ELR (cell line): ENCODE measurements around the gene RNF41.
"Not testable (repeated sequence)": the region's sequence is repeated elsewhere in the genome, so short reads cannot be mapped to it uniquely, and the experiment has no call there.

ENCODE experiments used
- DNase-seq: peaks from one replicate; pipeline ENCODE4 v3.0.0-alpha.2; 2015; ENCODE audit warnings: low read depth

The RNF41 gene

DNA sequence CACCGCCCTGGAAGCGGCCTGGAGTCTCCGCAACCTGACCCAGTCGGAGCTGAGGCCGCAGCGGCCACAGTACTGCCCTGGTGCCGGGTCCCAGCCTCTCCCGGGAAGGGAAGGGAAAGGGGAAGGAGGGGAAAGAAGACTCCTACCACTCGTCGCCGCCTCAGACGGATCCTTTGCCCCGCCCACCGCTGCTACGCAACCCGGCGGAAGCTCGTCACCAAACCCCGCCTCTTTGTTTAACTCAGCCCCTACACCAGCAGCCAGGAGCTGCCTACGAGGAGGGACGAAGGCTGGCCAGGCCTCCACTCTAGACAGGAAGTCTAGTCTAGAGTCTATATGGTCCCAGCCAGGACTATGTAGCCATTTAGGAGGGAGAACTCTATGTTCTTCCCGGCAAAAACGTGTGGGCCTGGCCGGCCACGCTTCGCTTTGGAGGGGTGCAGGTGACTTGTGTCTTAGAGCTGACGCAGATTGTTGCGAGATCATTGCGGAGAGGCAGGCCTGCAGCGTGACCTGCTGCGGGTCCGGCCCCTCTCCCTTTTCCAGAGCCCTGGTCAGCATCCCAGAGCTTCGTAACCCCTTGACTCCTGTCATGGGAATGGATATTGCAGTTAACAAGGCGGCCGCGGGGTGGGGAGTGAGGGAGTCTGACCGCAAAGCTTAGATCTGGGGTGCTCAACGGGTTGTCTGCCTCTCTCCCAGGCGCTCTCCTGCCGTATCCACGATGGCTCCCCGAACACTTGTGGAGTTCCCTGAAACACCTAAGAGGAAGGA is at the start of gene RNF41:
Gene RNF41 (minus strand): TSS at position 166 of the 774 bp plus-strand sequence. CDS start 7,875 bp downstream, outside the sequence.
- DNase-seq = peak; percentile 98

DNA sequence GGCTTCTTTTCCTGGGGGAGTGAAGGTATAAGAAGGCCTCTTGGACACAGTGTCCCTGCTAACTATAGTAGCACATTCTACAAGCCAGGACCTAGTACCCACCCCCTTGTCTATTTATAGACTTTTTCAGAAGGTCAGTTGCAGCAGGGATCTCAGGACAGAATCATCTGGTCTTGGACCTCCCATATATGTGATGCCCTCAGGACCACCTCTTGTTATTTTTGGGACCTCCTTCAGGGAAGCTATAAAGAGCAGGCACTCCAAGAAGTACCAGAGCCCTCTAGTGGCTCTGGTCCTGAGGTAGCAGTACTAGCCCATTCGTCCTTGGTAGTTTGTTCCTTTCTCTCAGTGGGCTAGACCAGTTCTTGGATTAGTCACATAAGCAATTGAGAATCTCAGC is 49.3 kb upstream of the RNF41 start:
- DNase-seq = peak; percentile 61

DNA sequence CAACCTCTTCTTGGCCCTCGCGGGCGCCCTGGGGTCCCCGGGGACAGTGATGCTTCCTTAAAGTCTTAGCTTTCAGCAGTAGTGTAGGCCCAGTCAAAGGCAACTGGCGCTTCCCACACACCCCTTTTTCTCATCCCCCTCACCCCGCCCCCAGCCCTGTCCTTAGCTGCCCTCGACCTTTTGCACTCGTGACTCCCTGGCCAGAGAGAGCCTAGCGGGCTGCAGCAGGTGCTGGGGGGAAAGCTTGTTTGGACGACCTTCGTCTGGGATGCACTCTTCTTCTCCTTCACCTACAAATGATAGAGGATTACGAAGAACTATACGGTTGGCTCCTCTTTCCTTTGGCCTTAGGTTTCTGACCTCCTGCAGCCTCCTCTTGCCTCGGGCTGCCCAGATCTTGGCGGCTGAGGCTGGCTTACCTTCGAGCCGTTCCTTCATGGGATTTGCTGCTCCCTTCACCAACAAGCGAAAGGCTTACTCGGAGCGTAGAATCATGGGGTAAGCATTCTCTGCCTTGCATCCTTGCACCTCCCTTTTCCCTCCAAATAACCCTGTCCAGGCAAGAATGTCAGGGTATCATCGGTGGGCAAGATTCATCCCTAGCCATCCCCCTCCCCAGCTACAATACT is 45.8 kb upstream of the RNF41 start:
- no peak for DNase-seq

DNA sequence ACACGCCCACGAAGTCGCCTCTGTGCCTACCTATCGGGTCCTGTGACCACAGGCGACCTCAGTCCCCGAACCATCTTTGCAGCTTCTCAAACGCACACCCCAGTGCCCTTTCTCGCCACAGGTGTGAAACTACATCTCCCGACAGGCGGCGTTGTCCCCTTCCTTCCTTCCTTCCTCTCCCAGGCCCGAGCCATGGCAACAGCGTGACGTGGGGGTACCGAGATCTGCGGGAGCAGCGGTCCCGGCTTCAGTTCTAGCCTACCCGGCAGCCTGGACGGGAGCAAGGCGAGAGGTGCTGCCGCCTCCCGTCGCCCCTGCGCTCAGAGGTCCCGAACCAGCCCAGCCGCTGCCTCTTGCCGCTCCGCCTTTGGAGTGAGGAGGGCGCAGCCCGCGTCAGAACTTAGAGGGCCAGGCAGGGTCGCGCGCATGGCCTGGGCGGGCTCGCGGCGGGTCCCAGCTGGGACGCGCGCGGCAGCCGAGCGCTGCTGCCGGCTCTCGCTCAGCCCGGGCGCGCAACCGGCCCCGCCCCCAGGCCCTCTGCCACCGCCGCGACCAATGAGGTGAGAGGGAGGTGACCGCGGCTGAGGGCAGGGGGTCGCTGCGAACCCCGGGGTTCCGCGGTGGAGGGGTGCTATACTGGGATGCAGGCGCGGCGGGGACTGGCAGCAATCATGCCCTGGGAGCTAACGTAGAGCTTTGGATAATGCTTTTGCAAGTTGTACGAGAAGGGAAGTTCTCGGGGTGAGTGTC is 45.1 kb upstream of the RNF41 start, which contains the start of gene COQ10A:
Gene COQ10A (plus strand): TSS at position 250 of the 750 bp plus-strand sequence. CDS start 177 bp downstream, at position 427.
- DNase-seq = peak; percentile 92

DNA sequence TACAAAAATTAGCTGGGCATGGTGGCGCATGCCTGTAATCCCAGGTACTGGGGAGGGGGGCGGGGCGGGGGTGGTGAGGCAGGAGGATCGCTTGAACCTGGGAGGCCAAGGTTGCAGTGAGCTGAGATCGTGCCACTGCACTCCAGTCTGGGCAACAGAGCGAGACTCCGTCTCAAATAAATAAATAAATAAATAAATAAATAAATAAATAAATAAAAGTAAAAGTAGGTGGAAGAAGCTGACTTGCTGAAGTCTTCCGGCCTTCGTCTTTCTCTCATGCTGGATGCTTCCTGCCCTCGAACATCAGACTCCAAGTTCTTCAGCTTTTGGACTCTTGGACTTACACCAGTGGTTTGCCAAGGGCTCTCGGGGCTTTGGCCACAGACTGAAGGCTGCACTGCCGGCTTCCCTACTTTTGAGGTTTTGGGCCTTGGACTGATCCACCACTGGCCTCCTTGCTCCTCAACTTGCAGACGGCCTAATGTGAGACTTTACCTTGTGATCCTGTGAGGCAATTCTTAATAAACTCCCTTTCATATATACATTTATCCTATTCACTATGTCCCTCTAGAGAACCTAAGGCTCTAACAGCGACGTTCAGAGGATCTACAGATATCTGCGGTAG is 44.5 kb upstream of the RNF41 start:
- not testable (repeated sequence) for DNase-seq

DNA sequence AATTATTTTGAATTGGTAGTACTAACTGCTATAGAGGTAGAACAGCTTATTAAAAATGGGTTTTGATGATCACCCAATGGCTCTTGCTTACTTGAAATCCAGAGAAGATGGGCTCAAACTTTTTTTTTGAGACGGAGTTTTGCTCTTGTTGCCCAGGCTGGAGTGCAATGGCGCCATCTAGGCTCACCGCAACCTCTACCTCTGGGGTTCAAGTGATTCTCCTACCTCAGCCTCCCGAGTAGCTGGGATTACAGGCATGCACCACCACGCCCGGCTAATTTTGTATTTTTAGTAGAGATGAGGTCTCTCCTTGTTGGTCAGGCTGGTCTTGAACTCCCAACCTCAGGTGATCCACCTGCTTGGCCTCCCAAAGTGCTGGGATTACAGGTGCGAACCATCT is 41.2 kb upstream of the RNF41 start:
- not testable (repeated sequence) for DNase-seq

DNA sequence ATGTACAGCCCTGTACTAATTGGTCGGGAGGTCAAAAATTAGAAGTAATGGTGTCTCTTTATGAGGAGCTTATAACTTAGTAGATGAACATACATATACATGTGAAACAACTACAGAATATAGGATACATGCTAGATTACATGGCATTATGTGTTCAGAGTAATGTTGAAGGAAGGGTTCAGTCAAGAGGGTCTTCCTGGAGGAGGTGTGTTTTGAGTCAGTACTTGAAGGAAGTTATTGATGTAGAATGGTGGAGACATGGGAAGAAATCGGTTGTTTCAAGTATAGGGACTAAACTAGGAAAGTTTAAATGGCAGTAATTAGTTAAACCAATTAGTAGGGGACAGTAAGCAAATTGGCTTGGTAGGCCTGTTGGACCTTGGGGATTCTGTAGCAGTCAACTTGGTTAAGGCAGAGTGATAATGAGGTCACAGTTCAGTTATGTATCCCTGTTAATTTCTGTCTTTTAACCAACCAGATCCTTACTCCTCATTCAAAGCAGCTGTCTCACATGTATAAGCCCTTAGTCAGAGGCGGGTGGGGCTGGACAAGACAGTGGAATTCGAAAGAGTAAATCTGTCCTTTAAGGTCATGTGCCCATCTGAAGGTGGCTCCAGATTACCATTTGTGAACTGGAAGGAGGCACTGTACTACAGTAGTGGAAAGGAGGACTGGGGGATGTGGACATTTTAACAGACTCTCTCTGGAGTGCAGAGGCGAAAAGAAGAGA is 39.9 kb upstream of the RNF41 start:
- DNase-seq = peak; percentile 93

DNA sequence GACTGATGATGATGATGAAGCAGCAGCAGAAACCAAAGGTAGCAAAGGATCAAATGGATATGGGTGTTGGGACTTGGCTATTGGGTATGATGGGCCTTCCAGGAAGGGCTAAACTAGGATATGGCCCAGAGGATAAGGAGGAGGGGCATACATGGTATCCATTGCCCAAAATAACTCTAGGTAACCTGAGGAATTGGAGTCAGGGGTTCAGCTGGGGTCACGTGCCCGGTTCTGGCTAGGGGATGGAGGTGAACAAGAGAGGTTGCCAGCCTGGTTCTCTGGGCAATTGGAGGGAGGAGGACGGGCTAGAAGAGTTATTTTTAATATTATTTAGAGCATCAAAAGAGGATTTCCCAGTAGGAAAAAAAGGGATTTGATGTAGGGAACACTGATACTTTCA is 39.2 kb upstream of the RNF41 start:
- no peak for DNase-seq

DNA sequence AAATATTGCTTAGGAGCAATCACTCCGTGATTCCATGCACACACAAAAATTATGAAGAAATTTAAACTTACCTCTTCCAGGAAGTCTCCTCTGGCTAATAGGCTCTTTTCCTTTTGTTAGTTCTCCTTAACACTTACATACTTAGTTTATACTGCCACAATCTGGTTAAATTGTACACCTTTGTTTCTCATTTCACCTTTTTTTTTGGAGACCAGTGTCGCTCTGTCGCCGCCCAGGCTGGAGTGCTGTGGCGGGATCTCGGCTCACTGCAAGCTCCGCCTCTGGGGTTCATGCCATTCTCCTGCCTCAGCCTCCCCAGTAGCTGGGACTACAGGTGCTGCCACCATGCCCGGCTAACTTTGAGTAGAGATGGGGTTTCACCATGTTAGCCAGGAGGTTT is 38.7 kb upstream of the RNF41 start:
- DNase-seq = no peak

DNA sequence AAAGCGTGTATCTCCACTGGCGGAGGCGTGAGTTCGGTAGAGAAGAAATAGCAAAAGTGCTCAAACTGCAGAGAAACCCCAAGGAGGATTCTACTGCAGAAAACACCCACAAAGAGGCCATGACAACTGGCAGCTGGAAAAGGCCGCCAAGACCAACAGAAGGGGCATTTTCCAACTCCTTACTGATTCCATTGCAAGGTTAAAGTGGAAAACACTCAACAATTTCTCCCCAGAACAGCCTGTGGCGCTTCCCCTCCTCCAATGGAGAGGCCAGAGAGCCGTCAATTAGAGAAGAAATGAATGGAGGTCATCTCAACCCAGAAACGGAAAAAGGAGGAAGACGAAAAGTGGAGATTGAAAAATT is 37.1 kb upstream of the RNF41 start:
- DNase-seq = no peak

DNA sequence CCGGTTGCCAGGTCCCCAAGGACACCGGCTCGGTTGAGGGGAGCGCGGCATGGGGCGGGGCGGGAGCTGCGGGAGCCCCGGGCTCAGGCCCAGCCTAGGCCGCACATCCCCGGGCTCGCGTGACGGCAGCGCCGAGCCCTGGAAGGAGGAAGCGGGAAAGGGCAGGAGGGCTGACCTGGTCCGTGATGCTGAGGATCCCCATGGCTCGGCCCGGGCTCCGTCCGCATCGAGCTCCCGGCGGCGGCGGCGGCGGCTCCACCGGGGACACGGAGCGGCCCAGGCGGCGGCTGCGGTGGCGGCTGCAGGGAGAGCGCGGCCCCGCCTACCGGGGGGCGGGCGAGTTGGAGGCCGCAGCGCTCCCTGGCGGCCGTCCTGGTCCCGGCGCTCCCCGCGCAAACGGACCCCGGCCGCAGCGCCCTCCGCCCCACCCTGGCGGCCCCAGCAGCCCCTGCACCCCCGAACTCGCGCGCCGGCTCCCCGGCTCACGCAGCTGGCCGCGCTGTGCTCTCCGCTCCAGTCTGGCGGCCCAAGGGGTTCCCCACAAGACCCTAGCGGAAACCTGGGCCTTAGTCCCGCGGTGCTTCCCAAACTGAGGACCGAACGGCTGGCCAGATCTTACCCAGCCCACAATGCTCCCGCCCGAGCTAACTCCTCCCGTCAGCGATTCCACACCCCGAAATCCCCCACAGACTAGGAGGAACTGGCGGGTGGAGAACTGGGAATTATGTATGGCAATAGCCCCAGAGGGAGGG is 36.5 kb upstream of the RNF41 start, which contains the start of gene ANKRD52:
Gene ANKRD52 (minus strand): TSS at position 317 of the 752 bp plus-strand sequence. CDS start 115 bp downstream, at position 202.
- peak; percentile 84 for DNase-seq

DNA sequence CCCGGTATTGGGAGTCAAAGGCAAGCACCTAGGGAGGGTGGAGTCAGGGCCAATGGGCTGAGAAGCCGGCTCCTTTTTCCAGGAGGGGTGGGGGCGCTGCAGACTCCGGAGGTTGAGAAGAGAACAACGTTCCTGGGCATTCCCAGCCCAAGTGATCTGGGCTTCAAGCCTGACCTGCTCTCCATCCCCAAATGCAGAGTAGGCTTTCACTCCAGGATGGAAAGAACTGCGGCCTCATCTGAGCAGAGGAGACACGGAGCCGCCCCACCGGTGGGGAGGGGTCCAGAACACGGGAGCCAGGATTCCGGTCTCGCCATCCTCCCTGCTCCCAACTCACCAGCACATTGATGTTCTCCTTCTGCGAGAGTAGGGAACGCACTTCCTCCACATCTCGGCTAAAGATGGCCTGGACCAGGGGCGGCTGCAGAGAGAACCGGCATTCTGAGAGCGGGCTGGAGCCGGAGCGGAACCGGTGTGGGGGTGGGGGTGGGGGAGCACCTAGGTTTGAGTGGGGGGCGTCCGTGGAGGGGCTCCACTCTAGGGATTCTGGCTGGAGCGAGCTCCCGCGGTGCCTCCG is 35.9 kb upstream of the RNF41 start:
- DNase-seq = peak; percentile 65

DNA sequence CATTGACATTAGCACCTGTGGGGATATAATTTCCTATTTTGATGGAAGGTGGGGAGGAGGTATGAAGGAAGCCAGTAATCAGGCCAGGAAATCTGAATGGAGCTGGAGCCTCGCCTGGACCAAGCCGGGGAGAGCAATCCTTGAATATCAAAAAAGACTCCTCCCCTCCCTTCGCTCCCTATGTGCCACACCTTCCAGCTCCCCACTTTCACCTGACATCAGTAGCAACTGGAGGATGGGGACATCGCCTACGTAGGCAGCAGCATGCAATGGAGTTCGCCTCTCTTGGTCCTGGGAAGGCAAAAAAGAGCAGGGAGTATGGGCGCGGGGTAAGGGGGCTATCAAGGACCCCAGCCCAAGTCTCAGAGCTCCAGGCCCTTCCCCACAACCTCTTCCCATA is 35.3 kb upstream of the RNF41 start:
- no peak for DNase-seq

DNA sequence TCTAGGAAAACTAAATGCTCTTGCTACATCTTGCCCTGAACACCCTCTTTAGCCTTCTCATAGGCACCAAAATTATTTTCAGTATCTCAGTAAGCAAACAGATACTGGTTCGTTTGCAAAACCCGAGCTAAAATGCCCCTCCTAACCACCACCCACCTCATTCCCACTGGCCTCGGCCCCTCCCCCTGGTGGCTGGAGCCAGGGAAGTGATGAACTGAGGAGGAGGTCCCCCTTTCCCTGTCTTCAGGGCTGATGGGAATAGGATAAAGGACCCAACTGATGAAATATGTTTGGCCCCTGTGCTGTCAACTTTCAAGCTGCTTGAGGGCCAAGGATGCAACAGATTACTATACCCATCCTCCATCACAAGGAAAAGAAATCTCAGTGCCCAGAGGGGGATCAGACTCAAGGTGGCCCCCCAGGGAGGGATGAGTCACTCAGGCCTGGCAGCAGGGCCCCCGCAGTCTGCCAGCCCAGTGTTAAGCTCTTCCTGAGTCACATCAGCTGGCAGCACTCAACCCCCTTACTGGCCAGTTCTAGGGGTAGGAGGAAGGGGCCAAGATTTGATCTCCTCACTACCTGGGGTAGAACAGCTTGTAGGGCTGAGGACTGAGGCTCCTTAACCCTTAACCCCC is 34.7 kb upstream of the RNF41 start:
- DNase-seq = peak; percentile 68

DNA sequence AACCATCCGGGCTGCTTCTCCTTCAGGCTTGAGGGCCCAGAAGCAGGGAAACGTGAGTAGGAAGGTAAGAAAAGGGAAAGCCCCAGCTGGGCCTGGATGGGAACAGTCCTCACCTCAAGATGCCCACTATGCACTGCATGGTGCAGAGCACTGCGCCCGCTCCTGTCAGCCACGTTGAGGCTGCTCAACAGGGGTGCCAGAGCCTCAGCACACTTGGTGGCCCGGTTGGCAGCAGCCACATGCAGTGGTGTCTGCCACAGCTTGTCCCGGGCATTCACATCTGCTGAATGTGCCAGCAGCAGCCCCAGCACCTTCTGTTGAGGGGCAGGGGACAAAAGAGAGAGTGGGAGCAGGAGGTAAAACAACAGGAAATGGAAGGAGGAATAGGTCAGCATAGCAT is 33.9 kb upstream of the RNF41 start:
- no peak for DNase-seq

DNA sequence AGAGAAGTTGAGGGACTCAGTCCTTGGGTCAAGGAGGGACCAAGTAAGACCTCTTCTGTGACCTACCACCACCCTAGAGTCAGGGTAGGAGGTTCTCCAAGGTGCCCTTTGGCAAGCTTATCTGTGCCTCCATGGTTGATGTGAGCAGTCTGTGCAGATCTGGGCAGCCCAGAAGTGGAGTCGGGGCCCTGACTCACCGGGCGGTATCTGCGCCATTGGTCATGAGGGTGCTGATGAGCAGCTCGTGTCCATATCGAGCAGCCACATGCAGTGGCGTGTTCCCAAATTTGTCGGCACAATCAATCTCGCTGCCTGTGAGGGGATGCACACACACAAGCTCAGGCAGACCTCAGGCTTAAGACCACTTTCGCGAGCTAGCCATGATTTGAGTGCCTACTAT is 31.4 kb upstream of the RNF41 start:
- no peak for DNase-seq

DNA sequence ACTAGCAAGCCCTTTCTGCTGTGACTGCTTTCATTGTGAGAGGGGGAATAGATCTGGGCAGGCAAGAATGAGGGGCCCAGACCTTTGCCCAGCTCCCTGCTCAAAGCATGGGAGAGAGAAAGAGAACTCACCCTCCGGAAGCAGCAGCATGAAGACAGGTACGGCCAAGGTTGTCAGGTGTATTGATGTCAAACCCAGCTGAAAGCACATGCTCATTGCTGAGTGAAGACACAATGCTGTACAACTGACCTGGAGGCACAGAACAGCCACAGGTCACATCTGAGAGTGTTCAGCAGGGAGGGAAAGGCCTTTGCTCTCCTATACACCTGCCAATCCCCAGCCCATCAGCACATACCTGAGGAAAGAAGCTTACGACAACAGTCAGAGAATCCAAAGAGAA is 30.9 kb upstream of the RNF41 start:
- DNase-seq = no peak

DNA sequence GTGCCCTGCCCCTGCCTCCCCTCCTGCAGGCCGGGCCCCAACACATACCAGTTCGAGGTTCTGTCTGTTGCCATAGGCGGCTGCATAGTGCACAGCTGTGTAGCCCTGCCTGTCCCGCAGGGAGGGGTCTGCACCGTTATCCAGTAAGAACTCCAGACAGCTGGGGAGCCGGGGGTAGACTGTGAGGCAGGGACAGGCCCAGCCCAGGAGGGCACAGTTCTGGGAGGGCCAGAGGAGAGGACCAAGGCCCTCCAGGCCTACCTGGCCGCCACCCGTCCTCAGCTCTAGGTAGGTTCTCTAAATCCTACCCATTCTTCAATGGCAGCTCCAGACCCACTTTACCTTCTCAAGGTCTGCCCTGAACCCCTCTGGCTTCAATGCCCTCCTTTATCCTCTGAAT is 27.0 kb upstream of the RNF41 start:
- DNase-seq = no peak

DNA sequence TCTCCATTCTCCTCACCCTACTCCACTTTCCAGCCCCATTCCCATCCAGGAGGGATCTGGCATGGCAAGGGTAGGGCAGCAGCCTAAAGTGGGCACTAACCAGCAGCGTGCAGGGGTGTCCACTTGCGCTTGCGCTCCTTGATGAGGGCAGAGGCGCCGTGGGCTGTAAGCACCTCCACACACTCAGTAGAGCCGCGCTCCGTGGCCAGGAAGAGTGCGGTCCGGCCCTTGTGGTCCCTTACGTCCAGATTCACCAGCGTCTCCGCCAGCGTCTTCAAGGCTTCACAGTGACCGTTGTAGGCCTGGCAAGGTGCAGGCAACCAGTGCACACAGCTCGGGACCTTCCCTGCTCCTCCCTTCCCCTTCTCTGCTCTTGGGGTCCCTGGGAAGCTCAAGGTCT is 26.2 kb upstream of the RNF41 start:
- no peak for DNase-seq

DNA sequence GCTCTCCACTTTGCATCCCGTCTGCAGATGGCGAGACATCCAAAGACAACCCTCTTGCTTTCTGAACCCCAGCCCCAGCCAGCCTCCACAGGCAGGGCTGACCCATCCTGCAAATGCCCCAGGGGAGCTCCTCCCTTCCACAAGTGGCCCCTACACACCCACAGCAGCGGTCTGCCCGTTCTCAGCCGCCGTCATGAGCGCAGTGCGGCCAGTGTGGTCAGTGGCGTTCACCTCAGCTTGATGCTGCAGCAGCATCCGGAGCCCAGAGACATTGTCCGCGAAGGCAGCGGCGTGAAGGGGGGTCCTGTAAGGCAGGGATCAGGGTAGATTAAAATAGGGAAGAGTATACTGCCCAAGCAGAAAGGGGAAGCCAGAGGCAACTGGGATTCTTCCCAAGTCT is 22.8 kb upstream of the RNF41 start:
- DNase-seq = no peak
